H9 (cell line): Measurements from ENCODE around the gene TFF2. TPM values are rescaled to one million over a fixed set of nuclear protein-coding genes. Genes with fewer than 3 reads are reported as not detected.

Source experiments
- DNase-seq: peaks from one replicate; pipeline ENCODE4 v3.0.0-alpha.2; 2017
- H2AFZ ChIP-seq: one replicate; pipeline ENCODE4 v1.6.1; 2013; ENCODE audit warnings: mild to moderate bottlenecking, low read length, control low read depth, moderate library complexity
- H2AK5ac ChIP-seq: 2 replicates; pipeline ENCODE4 v1.6.1; 2013; ENCODE audit warnings: low read length, control low read depth, mixed read lengths; ENCODE audit not compliant: insufficient read length
- H2BK120ac ChIP-seq: one replicate; pipeline ENCODE4 v1.6.1; 2013; ENCODE audit warnings: low read depth, mild to moderate bottlenecking, low read length, control low read depth, inconsistent platforms; ENCODE audit not compliant: poor library complexity, severe bottlenecking
- H2BK12ac ChIP-seq: 2 replicates; pipeline ENCODE4 v1.6.1; 2013; ENCODE audit warnings: low read length, control low read depth, mixed read lengths, low read depth; ENCODE audit not compliant: insufficient read length
- H2BK15ac ChIP-seq: 2 replicates; pipeline ENCODE4 v1.6.1; 2013; ENCODE audit warnings: low read depth, low read length, control low read depth
- H2BK20ac ChIP-seq: one replicate; pipeline ENCODE4 v1.6.1; 2013; ENCODE audit warnings: low read depth, mild to moderate bottlenecking, low read length, control low read depth, inconsistent platforms; ENCODE audit not compliant: poor library complexity, severe bottlenecking
- H2BK5ac ChIP-seq: 2 replicates; pipeline ENCODE4 v1.6.1; 2013; ENCODE audit warnings: low read length, control low read depth, mixed read lengths; ENCODE audit not compliant: insufficient read length
- H3K14ac ChIP-seq: 2 replicates; pipeline ENCODE4 v1.6.1; 2013; ENCODE audit warnings: low read length, control low read depth; ENCODE audit not compliant: insufficient read depth
- H3K18ac ChIP-seq: 2 replicates; pipeline ENCODE4 v1.6.1; 2013; ENCODE audit warnings: low read depth, mild to moderate bottlenecking, mixed read lengths, low read length, control low read depth; ENCODE audit not compliant: insufficient read length
- H3K23ac ChIP-seq: 2 replicates; pipeline ENCODE4 v1.6.1; 2013; ENCODE audit warnings: low read length, control low read depth, mixed read lengths, low read depth; ENCODE audit not compliant: insufficient read length
- H3K23me2 ChIP-seq: 2 replicates; pipeline ENCODE4 v1.6.1; 2013; ENCODE audit warnings: low read depth, mild to moderate bottlenecking, mixed read lengths, low read length, control low read depth; ENCODE audit not compliant: insufficient read length, poor library complexity, severe bottlenecking
- H3K27ac ChIP-seq: 2 replicates; pipeline ENCODE4 v1.5.1; 2013; ENCODE audit warnings: low read length, control low read depth, mixed read lengths, low read depth; ENCODE audit not compliant: insufficient read length
- H3K27me3 ChIP-seq: 2 replicates; pipeline ENCODE4 v1.6.1; 2013; ENCODE audit warnings: low read length, control low read depth, inconsistent platforms; ENCODE audit not compliant: insufficient read depth
- H3K4ac ChIP-seq: 2 replicates; pipeline ENCODE4 v1.6.1; 2013; ENCODE audit warnings: low read depth, mild to moderate bottlenecking, control low read depth, inconsistent platforms, low read length, moderate library complexity
- H3K4me1 ChIP-seq: 2 replicates; pipeline ENCODE4 v1.6.1; 2013; ENCODE audit warnings: low read length, control low read depth, inconsistent platforms; ENCODE audit not compliant: insufficient read depth
- H3K4me2 ChIP-seq: 2 replicates; pipeline ENCODE4 v1.6.1; 2013; ENCODE audit warnings: low read length, control low read depth, mixed read lengths; ENCODE audit not compliant: insufficient read length, insufficient read depth
- H3K56ac ChIP-seq: 2 replicates; pipeline ENCODE4 v1.6.1; 2013; ENCODE audit warnings: low read depth, mild to moderate bottlenecking, mixed read lengths, low read length, control low read depth; ENCODE audit not compliant: insufficient read length
- H3K79me1 ChIP-seq: 2 replicates; pipeline ENCODE4 v1.6.1; 2013; ENCODE audit warnings: low read depth, mild to moderate bottlenecking, moderate library complexity, low read length, control low read depth, inconsistent platforms; ENCODE audit not compliant: insufficient read depth, poor library complexity, severe bottlenecking
- H3K79me2 ChIP-seq: 2 replicates; pipeline ENCODE4 v1.6.1; 2013; ENCODE audit warnings: low read length, control low read depth, inconsistent platforms; ENCODE audit not compliant: insufficient read depth
- H3K9ac ChIP-seq: 2 replicates; pipeline ENCODE4 v1.6.1; 2013; ENCODE audit warnings: low read length, control low read depth, mixed read lengths; ENCODE audit not compliant: insufficient read length; ENCODE audit errors: extremely low read depth
- H3K9me3 ChIP-seq: one replicate; pipeline ENCODE4 v1.6.1; 2013; ENCODE audit warnings: low read depth, low read length, inconsistent platforms; ENCODE audit not compliant: control insufficient read depth
- H3T11ph ChIP-seq: one replicate; pipeline ENCODE4 v1.6.1; 2013; ENCODE audit warnings: mild to moderate bottlenecking, low read length, control low read depth, inconsistent platforms
- H4K20me1 ChIP-seq: one replicate; pipeline ENCODE4 v1.6.1; 2013; ENCODE audit not compliant: control insufficient read depth, insufficient read length, insufficient read depth
- H4K5ac ChIP-seq: 2 replicates; pipeline ENCODE4 v1.6.1; 2013; ENCODE audit warnings: low read depth, mild to moderate bottlenecking, mixed read lengths, low read length, control low read depth; ENCODE audit not compliant: insufficient read length
- H4K8ac ChIP-seq: replicated peaks from 2 replicates; pipeline ENCODE4 v1.6.1; 2013; ENCODE audit warnings: low read length, control low read depth, mixed read lengths, low read depth; ENCODE audit not compliant: insufficient read length
- H4K91ac ChIP-seq: 2 replicates; pipeline ENCODE4 v1.6.1; 2013; ENCODE audit warnings: low read depth, mild to moderate bottlenecking, moderate library complexity, mixed read lengths, low read length, control low read depth; ENCODE audit not compliant: insufficient read length
- H3K27ac Mint-ChIP-seq, 3 experiments: 2 replicates in 2 of 3; 3 replicates in 1 of 3; pipeline ENCODE4 v1.8.0; 2020 to 2021; ENCODE audit warnings: mixed read lengths in 3 of 3, mild to moderate bottlenecking in 1 of 3, moderate library complexity in 1 of 3
- H3K27me3 Mint-ChIP-seq: 2 replicates; pipeline ENCODE4 v1.8.0; 2021; ENCODE audit warnings: low read depth, mild to moderate bottlenecking, moderate library complexity, mixed read lengths
- H3K36me3 Mint-ChIP-seq, 3 experiments: 2 replicates in 2 of 3; 3 replicates in 1 of 3; pipeline ENCODE4 v1.8.0; 2020 to 2021; ENCODE audit warnings: low read depth in 3 of 3, mixed read lengths in 3 of 3; ENCODE audit not compliant: insufficient read depth in 1 of 3
- H3K4me1 Mint-ChIP-seq, 2 experiments: 2 replicates each; pipeline ENCODE4 v1.8.0; 2020; ENCODE audit warnings: mixed read lengths in 2 of 2
- H3K4me3 Mint-ChIP-seq, 2 experiments: 2 replicates in 1 of 2; 3 replicates in 1 of 2; pipeline ENCODE4 v1.8.0; 2020 to 2021; ENCODE audit warnings: mild to moderate bottlenecking in 2 of 2, mixed read lengths in 2 of 2, moderate library complexity in 1 of 2
- H3K9me3 Mint-ChIP-seq, 2 experiments: 2 replicates in 1 of 2; 3 replicates in 1 of 2; pipeline ENCODE4 v1.8.0; 2020; ENCODE audit warnings: mild to moderate bottlenecking in 2 of 2, mixed read lengths in 2 of 2, moderate library complexity in 1 of 2
- WGBS: extraction: QIAGEN DNeasy Blood & Tissue Kit; methylation state at CpG from one replicate; pipeline ENCODE4 v1.1.7; 2013; ENCODE audit warnings: missing lambda C conversion rate, low lambda C conversion rate, mixed read lengths; ENCODE audit not compliant: insufficient read length; ENCODE audit errors: extremely low coverage; 5-methylcytosine and 5-hydroxymethylcytosine counted together
- total RNA-seq: library from RNA; stranded (reverse); gene quantifications from 2 replicates; pipeline ENCODE4 v1.2.1, GENCODE V29; 2021
- TF ChIP-seq, protein P1 (sequence below): fragments of 200-600 bp; sonication (generic); conservative IDR thresholded peaks from 3 replicates; pipeline ENCODE4 v1.8.0; 2021; ENCODE audit warnings: antibody characterized with exemption, mild to moderate bottlenecking

Gene TFF2
- total RNA-seq, 1 experiment from 2014 or later: not detected

DNA sequence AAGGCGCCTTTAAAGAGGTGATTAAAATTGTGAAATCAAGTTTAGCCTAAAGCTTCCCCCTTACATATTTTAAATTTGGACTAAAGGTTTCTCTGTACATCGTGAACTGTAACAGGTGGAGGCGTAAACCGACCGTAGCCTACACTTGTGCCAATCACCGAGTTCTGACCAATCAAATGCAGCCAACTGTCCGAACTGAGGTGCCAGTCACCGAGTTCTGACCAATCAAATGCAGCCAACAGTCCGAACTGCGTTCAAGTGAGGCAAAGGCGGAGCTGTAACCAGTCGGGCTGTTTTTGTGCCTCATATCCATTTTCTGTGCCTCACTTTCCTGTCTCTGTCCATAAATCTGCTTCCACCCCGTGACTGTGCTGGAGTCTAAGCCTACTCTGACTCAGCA is 8.1 kb upstream of the TFF2 start:
- Histone ChIP-seq H4K20me1 (no peaks in the 10 kb centered on the region), H3K23ac (no peak overlapping the region), H3K27me3 (no peaks in the 10 kb centered on the region), H3K18ac (no peak overlapping the region), H2BK12ac (no peak overlapping the region), H3K56ac (no peak overlapping the region), H3K14ac (no peak overlapping the region), H4K91ac (no peak overlapping the region), H2BK15ac (no peak overlapping the region), H2AK5ac (no peak overlapping the region), H3K27ac (no peak overlapping the region), H3K79me2 (no peaks in the 10 kb centered on the region), H4K8ac (no peak overlapping the region), H3K4me1 (no peaks in the 10 kb centered on the region), H3K79me1 (no peaks in the 10 kb centered on the region), H3K9me3 (no peaks in the 10 kb centered on the region), H2AFZ (no peak overlapping the region), H4K5ac (no peak overlapping the region), H2BK20ac (no peak overlapping the region), H3K4ac (no peak overlapping the region), H3K4me2 (no peak overlapping the region), H2BK5ac (no peak overlapping the region), H3K9ac (no peak overlapping the region), H3K23me2 (no peaks in the 10 kb centered on the region), H3T11ph (no peak overlapping the region), H2BK120ac (no peak overlapping the region)
- H3K4me3 Mint-ChIP-seq: no peak overlapping the region
- DNase-seq: no peak
- H3K27ac Mint-ChIP-seq: peak overlapping the region in 1 of 3 experiments; percentile 6; a peak in 1 of 7 replicates
- peaks cover 3 to 5% (median 4%) of the 10 kb centered on the region in 3 experiments; a peak in 5 of 7 replicates for H3K36me3 Mint-ChIP-seq
- H3K27me3 Mint-ChIP-seq: peaks cover 4% of the 10 kb centered on the region; the same call in 1 of the 2 replicates
- no CpG with 5 or more reads among the region's 13 CpGs for WGBS
- peaks cover 9 to 18% of the 10 kb centered on the region in 2 experiments for H3K9me3 Mint-ChIP-seq
- no peaks in the 10 kb centered on the region for H3K4me1 Mint-ChIP-seq
- TF ChIP-seq, protein P1, sequence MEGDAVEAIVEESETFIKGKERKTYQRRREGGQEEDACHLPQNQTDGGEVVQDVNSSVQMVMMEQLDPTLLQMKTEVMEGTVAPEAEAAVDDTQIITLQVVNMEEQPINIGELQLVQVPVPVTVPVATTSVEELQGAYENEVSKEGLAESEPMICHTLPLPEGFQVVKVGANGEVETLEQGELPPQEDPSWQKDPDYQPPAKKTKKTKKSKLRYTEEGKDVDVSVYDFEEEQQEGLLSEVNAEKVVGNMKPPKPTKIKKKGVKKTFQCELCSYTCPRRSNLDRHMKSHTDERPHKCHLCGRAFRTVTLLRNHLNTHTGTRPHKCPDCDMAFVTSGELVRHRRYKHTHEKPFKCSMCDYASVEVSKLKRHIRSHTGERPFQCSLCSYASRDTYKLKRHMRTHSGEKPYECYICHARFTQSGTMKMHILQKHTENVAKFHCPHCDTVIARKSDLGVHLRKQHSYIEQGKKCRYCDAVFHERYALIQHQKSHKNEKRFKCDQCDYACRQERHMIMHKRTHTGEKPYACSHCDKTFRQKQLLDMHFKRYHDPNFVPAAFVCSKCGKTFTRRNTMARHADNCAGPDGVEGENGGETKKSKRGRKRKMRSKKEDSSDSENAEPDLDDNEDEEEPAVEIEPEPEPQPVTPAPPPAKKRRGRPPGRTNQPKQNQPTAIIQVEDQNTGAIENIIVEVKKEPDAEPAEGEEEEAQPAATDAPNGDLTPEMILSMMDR: no peak
